Cardiac muscle cell (in vitro differentiated cells and primary cell): Measurements from ENCODE around the gene EDARADD. TPM values are rescaled to one million over a fixed set of nuclear protein-coding genes. Genes with fewer than 3 reads are reported as not detected.

ENCODE experiments used
- DNase-seq, 2 donors: peaks; one replicate each; pipeline versions ENCODE4 v3.0.0 to v3.0.0-alpha.2; 2010 to 2017; ENCODE audit warnings: low read depth in 1 of 2, low spot score in 1 of 2
- H3K27ac ChIP-seq: fragments of 200-600 bp; sonication (generic); 2 replicates; pipeline ENCODE4 v1.5.1; 2016
- H3K27me3 ChIP-seq: fragments of 200-600 bp; sonication (generic); 2 replicates; pipeline ENCODE4 v1.6.0; 2016; ENCODE audit warnings: control low read depth
- H3K36me3 ChIP-seq: fragments of 200-600 bp; sonication (generic); 2 replicates; pipeline ENCODE4 v1.5.1; 2016; ENCODE audit warnings: control low read depth
- H3K4me1 ChIP-seq: fragments of 200-600 bp; sonication (generic); 2 replicates; pipeline ENCODE4 v1.8.1; 2017; ENCODE audit warnings: low read depth, mild to moderate bottlenecking, mixed run types
- H3K4me3 ChIP-seq: fragments of 200-600 bp; sonication (generic); 2 replicates; pipeline ENCODE4 v1.5.1; 2016; ENCODE audit warnings: mild to moderate bottlenecking
- H3K9me3 ChIP-seq: fragments of 200-600 bp; sonication (generic); 2 replicates; pipeline ENCODE4 v1.5.1; 2017; ENCODE audit warnings: low read depth, mild to moderate bottlenecking, control low read depth
- CTCF ChIP-seq: IDR thresholded peaks from 2 replicates; pipeline ENCODE4 v1.5.1; 2012; ENCODE audit warnings: low read depth, mild to moderate bottlenecking, low read length
- polyA plus RNA-seq: library from polyadenylated mRNA; unstranded; fragments of >200 nt; fragmentation: Nextera tagmentation; extraction: Ambion mirVana; gene quantifications from 2 replicates; pipeline ENCODE4 v1.2.1, GENCODE V29; 2016
- total RNA-seq: library from RNA; depleted of rRNA; stranded (reverse); fragments of >200 nt; gene quantifications from 2 replicates; pipeline ENCODE4 v1.2.3, GENCODE V29; 2016

EDARADD gene
- total and polyA plus RNA-seq, 2 experiments from 2014 or later = 0.24 to 0.77 TPM

- peak in 1 of 2 donors; percentile 89 for DNase-seq
- Histone ChIP-seq H3K9me3 (no peaks in the 10 kb centered on the region), H3K36me3 (no peaks in the 10 kb centered on the region), H3K27me3 (no peaks in the 10 kb centered on the region), H3K27ac (no peak overlapping the region), H3K4me1 (no peaks in the 10 kb centered on the region), H3K4me3 (no peak overlapping the region)
- no peak for TF ChIP-seq CTCF
These were observed 113.1 kb downstream of the EDARADD start for GRCh38 chr1:236507022-236507700.

GRCh38 chr1:236508593-236509027, 114.5 kb downstream of the EDARADD start:
- no peaks in the 10 kb centered on the region for H3K36me3 ChIP-seq
- DNase-seq = no peak
- H3K4me1 ChIP-seq = no peaks in the 10 kb centered on the region
- H3K27me3 ChIP-seq = no peaks in the 10 kb centered on the region
- no peak overlapping the region for H3K4me3 ChIP-seq
- H3K27ac ChIP-seq = no peak overlapping the region
- TF ChIP-seq CTCF = no peak
- H3K9me3 ChIP-seq = no peaks in the 10 kb centered on the region

- Histone ChIP-seq H3K4me1 (no peaks in the 10 kb centered on the region), H3K4me3 (no peak overlapping the region), H3K27me3 (no peaks in the 10 kb centered on the region), H3K9me3 (no peaks in the 10 kb centered on the region), H3K27ac (no peak overlapping the region), H3K36me3 (no peaks in the 10 kb centered on the region)
- no peak for DNase-seq
- no peak for TF ChIP-seq CTCF
These were observed 115.1 kb downstream of the EDARADD start for GRCh38 chr1:236509203-236509602.

GRCh38 chr1:236509647-236510401, 115.7 kb downstream of the EDARADD start:
- no peak overlapping the region for H3K27ac ChIP-seq
- no peak for TF ChIP-seq CTCF
- DNase-seq = no peak
- no peaks in the 10 kb centered on the region for H3K27me3 ChIP-seq
- no peak overlapping the region for H3K4me3 ChIP-seq
- no peaks in the 10 kb centered on the region for H3K4me1 ChIP-seq
- no peaks in the 10 kb centered on the region for H3K36me3 ChIP-seq
- H3K9me3 ChIP-seq = no peaks in the 10 kb centered on the region

GRCh38 chr1:236511735-236512418, 117.8 kb downstream of the EDARADD start:
- no peak overlapping the region for H3K27ac ChIP-seq
- no peaks in the 10 kb centered on the region for H3K9me3 ChIP-seq
- no peak for TF ChIP-seq CTCF
- H3K4me3 ChIP-seq = no peak overlapping the region
- no peaks in the 10 kb centered on the region for H3K4me1 ChIP-seq
- peak in 1 of 2 donors; percentile 23 for DNase-seq
- H3K36me3 ChIP-seq = no peaks in the 10 kb centered on the region
- no peaks in the 10 kb centered on the region for H3K27me3 ChIP-seq
